ENCODE data around the gene TBC1D14. TPM values are rescaled to one million over a fixed set of nuclear protein-coding genes. Genes with fewer than 3 reads are reported as not detected.

Gene TBC1D14
- total RNA-seq, 1 donor from 2014 or later, result 34.9 TPM

GRCh38 chr4:6987588-6987961, 77.9 kb downstream of the TBC1D14 start:
- peak overlapping the region; percentile 98 for H3K4me3 Mint-ChIP-seq (ENCODE audit: low read depth)
- no peaks in the 10 kb centered on the region for H3K9me3 Mint-ChIP-seq
- H3K36me3 Mint-ChIP-seq (ENCODE audit: low read depth), result peaks cover 6% of the 10 kb centered on the region
- no peak for DNase-seq (ENCODE audit: low spot score)
- H3K27me3 Mint-ChIP-seq (ENCODE audit: low read depth), result no peaks in the 10 kb centered on the region
- peak overlapping the region; percentile 89 for H3K27ac Mint-ChIP-seq
- peaks cover 63% of the 10 kb centered on the region for H3K4me1 Mint-ChIP-seq (ENCODE audit: low read depth)
- intact Hi-C loops (cut with micrococcal nuclease), result loop anchor here (1.0 to 5.0 kb wide), 7 partner anchors 56 to 1171 kb away; partner anchors contain the start of genes ABLIM2, GRPEL1, KIAA0232 and TADA2B

- H3K9me3 Mint-ChIP-seq, result no peaks in the 10 kb centered on the region
- H3K27me3 Mint-ChIP-seq (ENCODE audit: low read depth), result no peaks in the 10 kb centered on the region
- H3K4me1 Mint-ChIP-seq (ENCODE audit: low read depth), result peaks cover 66% of the 10 kb centered on the region
- H3K27ac Mint-ChIP-seq, result no peak overlapping the region
- intact Hi-C loops (cut with micrococcal nuclease), result loop anchor here (5.0 kb wide), 2 partner anchors 61 to 276 kb away; no protein-coding TSS in a partner anchor
- no peak for DNase-seq (ENCODE audit: low spot score)
- peaks cover 8% of the 10 kb centered on the region for H3K36me3 Mint-ChIP-seq (ENCODE audit: low read depth)
- peak overlapping the region; percentile 98 for H3K4me3 Mint-ChIP-seq (ENCODE audit: low read depth)
Measured at GRCh38 chr4:6988016-6988715, 78.5 kb downstream of the TBC1D14 start.

DNA sequence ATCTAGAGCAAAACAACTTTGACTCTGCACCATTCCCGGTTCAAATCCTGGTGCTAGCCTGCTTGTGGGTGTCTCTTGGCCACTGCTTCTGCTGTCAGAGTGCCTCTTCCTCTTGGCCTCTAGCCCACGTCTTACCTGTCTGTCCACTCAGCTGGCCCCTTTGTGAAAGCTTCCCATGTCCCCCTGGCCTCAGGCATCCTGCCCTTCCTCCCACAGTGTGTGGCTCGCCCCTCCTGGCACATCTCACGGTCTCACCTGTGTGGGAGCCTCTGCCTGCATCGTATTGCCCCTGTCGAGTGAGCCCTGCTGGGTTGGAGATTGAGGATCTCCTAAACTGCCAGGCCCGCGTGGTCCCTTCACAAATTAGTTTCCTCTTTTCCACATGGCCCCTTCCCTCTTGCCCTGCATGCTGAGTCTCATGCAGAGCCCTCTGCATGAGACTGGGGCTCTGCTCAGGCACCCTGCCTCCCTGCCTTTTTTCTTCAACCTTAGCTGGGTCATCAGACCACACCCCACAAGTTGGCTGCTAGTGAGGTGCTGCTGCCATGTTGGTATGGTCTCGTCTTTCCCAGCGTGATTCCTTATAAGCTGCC, 79.8 kb downstream of the TBC1D14 start:
- no peak for DNase-seq (ENCODE audit: low spot score)
- Mint-ChIP-seq H3K4me3 (ENCODE audit: low read depth) (peak overlapping the region; percentile 98), H3K27ac (no peak overlapping the region), H3K36me3 (ENCODE audit: low read depth) (peaks cover 14% of the 10 kb centered on the region), H3K9me3 (no peaks in the 10 kb centered on the region), H3K27me3 (ENCODE audit: low read depth) (no peaks in the 10 kb centered on the region), H3K4me1 (ENCODE audit: low read depth) (peaks cover 68% of the 10 kb centered on the region)
- intact Hi-C loops (cut with micrococcal nuclease), result loop anchor here (5.0 kb wide), 2 partner anchors 62 to 277 kb away; no protein-coding TSS in a partner anchor

GRCh38 chr4:6990661-6991060, 81.0 kb downstream of the TBC1D14 start:
- peaks cover 58% of the 10 kb centered on the region for H3K4me1 Mint-ChIP-seq (ENCODE audit: low read depth)
- H3K9me3 Mint-ChIP-seq, result no peaks in the 10 kb centered on the region
- peaks cover 22% of the 10 kb centered on the region for H3K36me3 Mint-ChIP-seq (ENCODE audit: low read depth)
- H3K27me3 Mint-ChIP-seq (ENCODE audit: low read depth), result no peaks in the 10 kb centered on the region
- H3K27ac Mint-ChIP-seq, result no peak overlapping the region
- intact Hi-C loops (cut with micrococcal nuclease), result no loop called here
- DNase-seq (ENCODE audit: low spot score), result no peak
- H3K4me3 Mint-ChIP-seq (ENCODE audit: low read depth), result no peak overlapping the region

DNA sequence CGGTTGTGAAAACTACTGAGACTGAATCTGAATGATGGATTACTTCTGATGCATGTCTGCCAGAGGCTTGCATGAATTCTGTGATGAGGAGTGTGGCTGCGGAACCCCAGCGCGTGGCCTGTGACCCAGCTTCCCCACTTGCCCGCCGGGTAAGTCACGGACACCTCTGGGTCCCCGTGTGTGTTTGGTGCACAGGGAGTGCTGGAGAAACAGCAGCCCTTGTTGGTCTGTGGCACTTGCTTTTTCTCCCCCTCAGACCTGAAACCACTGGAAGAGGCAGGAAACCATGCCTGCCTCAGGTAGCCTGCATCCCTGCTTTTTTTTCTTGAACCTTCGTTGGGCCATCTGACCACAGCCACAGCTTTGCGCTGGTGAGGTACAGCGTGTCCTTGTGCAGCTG, 81.6 kb downstream of the TBC1D14 start:
- intact Hi-C loops (cut with micrococcal nuclease), result no loop called here
- no peak for DNase-seq (ENCODE audit: low spot score)
- Mint-ChIP-seq H3K36me3 (ENCODE audit: low read depth) (peaks cover 23% of the 10 kb centered on the region), H3K9me3 (no peaks in the 10 kb centered on the region), H3K4me1 (ENCODE audit: low read depth) (peaks cover 52% of the 10 kb centered on the region), H3K4me3 (ENCODE audit: low read depth) (no peak overlapping the region), H3K27ac (peak overlapping the region; percentile 68), H3K27me3 (ENCODE audit: low read depth) (no peaks in the 10 kb centered on the region)

GRCh38 chr4:6991771-6992557, 82.3 kb downstream of the TBC1D14 start:
- peaks cover 27% of the 10 kb centered on the region for H3K36me3 Mint-ChIP-seq (ENCODE audit: low read depth)
- H3K27me3 Mint-ChIP-seq (ENCODE audit: low read depth), result no peaks in the 10 kb centered on the region
- H3K4me3 Mint-ChIP-seq (ENCODE audit: low read depth), result no peak overlapping the region
- intact Hi-C loops (cut with micrococcal nuclease), result no loop called here
- DNase-seq (ENCODE audit: low spot score), result no peak
- no peaks in the 10 kb centered on the region for H3K9me3 Mint-ChIP-seq
- H3K4me1 Mint-ChIP-seq (ENCODE audit: low read depth), result peaks cover 47% of the 10 kb centered on the region
- no peak overlapping the region for H3K27ac Mint-ChIP-seq

GRCh38 chr4:6992728-6993677, 83.4 kb downstream of the TBC1D14 start:
- H3K27ac Mint-ChIP-seq, result no peak overlapping the region
- H3K27me3 Mint-ChIP-seq (ENCODE audit: low read depth), result no peaks in the 10 kb centered on the region
- H3K4me3 Mint-ChIP-seq (ENCODE audit: low read depth), result no peak overlapping the region
- DNase-seq (ENCODE audit: low spot score), result no peak
- peaks cover 34% of the 10 kb centered on the region for H3K36me3 Mint-ChIP-seq (ENCODE audit: low read depth)
- H3K4me1 Mint-ChIP-seq (ENCODE audit: low read depth), result peaks cover 40% of the 10 kb centered on the region
- H3K9me3 Mint-ChIP-seq, result no peaks in the 10 kb centered on the region
- intact Hi-C loops (cut with micrococcal nuclease), result no loop called here

DNA sequence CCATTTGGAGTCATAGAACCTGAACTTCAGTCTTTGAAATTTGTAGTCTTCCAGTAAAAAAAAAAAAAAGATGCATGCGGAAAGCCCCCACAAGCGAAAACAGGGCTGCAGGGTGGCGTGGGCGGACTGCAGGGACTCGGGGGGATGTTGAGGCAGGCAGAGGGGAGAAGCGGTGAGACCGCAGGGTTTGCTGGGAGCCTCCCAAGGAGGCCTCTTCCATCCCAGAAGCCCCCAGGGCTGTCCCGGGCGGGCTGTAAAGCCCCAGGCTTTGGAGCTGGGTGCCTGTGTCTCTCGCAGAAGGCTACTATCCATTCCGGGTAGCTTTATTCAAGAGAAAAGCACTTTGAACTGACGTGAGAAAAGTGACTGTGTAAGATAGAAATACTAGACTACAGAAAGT, 86.9 kb downstream of the TBC1D14 start:
- Mint-ChIP-seq H3K9me3 (no peaks in the 10 kb centered on the region), H3K27me3 (ENCODE audit: low read depth) (no peaks in the 10 kb centered on the region), H3K4me1 (ENCODE audit: low read depth) (peaks cover 27% of the 10 kb centered on the region), H3K27ac (no peak overlapping the region), H3K4me3 (ENCODE audit: low read depth) (no peak overlapping the region), H3K36me3 (ENCODE audit: low read depth) (peaks cover 53% of the 10 kb centered on the region)
- intact Hi-C loops (cut with micrococcal nuclease), result no loop called here
- DNase-seq (ENCODE audit: low spot score), result no peak

DNA sequence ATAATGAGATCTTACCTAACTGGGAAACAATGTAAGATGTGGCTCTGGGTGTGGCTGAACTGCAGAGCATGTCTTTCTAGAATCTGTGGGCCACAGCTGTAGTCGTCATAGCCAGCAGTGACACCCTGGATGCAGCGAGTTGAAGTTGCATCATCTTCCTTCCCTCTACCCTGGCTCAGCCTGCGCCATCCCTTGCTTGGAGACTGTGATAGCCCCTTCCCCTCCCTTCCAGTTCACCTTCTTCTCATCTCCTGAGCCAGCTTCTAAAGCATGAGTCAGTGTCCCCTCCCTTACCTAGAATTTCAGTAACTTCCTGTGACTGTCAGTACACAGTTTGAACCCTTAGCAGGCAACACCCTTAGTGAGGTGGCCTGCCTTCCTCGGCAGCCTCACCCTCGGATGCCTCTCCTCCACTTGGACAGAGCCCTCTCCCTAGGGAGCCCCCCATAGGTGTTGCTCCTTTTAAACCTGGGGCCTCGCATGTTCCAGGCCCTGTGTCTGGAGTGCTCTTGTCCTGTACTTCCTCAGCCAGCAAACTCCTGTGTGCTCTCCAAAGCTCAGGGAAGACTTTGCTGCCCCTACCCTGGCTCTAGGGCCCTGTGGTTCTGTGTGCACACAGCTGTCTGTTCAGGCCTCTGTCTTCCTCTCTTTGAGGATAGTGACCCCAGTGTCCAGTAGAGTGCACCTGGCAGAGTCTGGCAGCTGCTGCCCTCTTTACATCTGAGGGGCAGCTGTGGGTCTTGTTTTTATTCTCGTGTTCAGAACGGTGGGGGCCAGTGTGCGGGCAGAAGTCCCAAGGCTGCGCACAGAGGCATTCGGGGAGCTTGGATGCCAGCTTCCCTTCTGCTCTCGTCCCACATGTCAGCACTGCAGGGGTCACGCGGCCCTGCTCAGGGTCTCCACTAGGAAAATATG, 89.8 kb downstream of the TBC1D14 start:
- Mint-ChIP-seq H3K4me1 (ENCODE audit: low read depth) (peaks cover 12% of the 10 kb centered on the region), H3K27me3 (ENCODE audit: low read depth) (no peaks in the 10 kb centered on the region), H3K9me3 (no peaks in the 10 kb centered on the region), H3K27ac (peak overlapping the region; percentile 72), H3K36me3 (ENCODE audit: low read depth) (peaks cover 63% of the 10 kb centered on the region), H3K4me3 (ENCODE audit: low read depth) (no peak overlapping the region)
- intact Hi-C loops (cut with micrococcal nuclease), result no loop called here
- peak; percentile 30 for DNase-seq (ENCODE audit: low spot score)

DNA sequence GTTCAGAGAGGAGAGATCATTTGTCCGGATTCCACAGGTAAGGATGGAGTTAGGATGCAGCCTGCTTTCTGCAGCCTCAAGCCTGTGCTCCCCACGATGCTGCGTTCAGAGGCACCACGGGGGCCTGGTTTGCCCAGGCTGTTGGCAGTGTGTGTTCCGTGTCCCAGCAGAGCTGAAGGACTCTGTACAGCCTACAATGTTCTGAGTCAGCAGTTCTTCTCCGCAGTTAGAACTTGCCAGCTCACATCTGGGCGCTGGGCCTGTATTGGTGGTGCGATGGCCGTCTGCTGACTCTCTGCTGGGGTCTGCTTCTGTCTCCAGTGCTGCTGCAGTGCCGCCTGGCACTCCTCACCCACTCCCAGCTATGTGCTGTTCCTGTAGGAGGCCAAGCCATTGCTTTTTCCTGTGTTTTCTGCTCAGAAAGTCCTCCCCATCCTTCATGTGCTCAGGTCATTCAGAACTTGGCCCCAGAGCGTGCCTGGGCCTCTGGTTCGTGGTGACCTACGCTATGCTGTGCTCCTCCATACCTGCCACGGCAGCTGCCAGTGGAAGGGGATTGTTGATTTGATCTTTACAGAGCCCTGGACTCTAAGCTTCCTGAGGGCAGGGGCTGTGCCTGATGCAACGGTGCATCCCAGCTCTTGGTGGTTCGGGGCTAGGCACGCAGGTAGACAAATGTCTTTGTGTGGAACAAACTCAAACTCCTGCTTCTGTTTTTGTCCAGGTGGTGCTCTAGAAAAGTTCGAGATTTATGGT, 91.0 kb downstream of the TBC1D14 start:
- H3K27me3 Mint-ChIP-seq (ENCODE audit: low read depth), result no peaks in the 10 kb centered on the region
- intact Hi-C loops (cut with micrococcal nuclease), result no loop called here
- peaks cover 59% of the 10 kb centered on the region for H3K36me3 Mint-ChIP-seq (ENCODE audit: low read depth)
- no peaks in the 10 kb centered on the region for H3K9me3 Mint-ChIP-seq
- no peak overlapping the region for H3K4me3 Mint-ChIP-seq (ENCODE audit: low read depth)
- DNase-seq (ENCODE audit: low spot score), result no peak
- no peak overlapping the region for H3K27ac Mint-ChIP-seq
- peaks cover 12% of the 10 kb centered on the region for H3K4me1 Mint-ChIP-seq (ENCODE audit: low read depth)

DNA sequence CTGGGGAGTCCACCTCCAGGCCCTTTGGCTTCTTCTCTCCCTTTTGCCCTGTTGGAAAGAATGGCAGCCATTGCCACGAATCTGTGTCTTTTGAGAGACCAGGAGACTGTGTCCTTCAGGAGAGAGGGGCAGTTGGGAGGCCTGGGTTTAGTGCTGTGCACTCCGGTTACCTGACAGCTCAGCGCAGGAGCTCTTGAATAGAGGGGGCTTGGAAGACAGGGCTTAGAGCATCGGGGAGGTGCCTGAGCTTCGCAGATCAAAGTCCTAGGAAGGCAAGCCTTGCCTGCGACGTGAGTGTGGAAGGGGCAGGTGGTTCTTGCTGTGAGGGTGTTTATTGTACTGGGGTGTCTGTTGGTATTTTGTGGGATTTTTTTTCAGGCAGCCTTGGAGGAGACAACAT, 91.6 kb downstream of the TBC1D14 start:
- Mint-ChIP-seq H3K4me3 (ENCODE audit: low read depth) (no peak overlapping the region), H3K4me1 (ENCODE audit: low read depth) (peaks cover 12% of the 10 kb centered on the region), H3K27me3 (ENCODE audit: low read depth) (no peaks in the 10 kb centered on the region), H3K9me3 (no peaks in the 10 kb centered on the region), H3K27ac (no peak overlapping the region), H3K36me3 (ENCODE audit: low read depth) (peaks cover 58% of the 10 kb centered on the region)
- DNase-seq (ENCODE audit: low spot score), result no peak
- intact Hi-C loops (cut with micrococcal nuclease), result no loop called here
